ENCODE results near the gene FOSL1. TPM values are rescaled to one million over a fixed set of nuclear protein-coding genes. Genes with fewer than 3 reads are reported as not detected.
A peak's percentile ranks its signal among the peaks of the same experiment; 100 is the strongest.

Gene FOSL1
- total and polyA plus RNA-seq, 2 of the 13 experiments (the other 11 are each of a cell fraction or from before 2014, with no cell fraction given) = 4.0 to 4.1 TPM

DNA sequence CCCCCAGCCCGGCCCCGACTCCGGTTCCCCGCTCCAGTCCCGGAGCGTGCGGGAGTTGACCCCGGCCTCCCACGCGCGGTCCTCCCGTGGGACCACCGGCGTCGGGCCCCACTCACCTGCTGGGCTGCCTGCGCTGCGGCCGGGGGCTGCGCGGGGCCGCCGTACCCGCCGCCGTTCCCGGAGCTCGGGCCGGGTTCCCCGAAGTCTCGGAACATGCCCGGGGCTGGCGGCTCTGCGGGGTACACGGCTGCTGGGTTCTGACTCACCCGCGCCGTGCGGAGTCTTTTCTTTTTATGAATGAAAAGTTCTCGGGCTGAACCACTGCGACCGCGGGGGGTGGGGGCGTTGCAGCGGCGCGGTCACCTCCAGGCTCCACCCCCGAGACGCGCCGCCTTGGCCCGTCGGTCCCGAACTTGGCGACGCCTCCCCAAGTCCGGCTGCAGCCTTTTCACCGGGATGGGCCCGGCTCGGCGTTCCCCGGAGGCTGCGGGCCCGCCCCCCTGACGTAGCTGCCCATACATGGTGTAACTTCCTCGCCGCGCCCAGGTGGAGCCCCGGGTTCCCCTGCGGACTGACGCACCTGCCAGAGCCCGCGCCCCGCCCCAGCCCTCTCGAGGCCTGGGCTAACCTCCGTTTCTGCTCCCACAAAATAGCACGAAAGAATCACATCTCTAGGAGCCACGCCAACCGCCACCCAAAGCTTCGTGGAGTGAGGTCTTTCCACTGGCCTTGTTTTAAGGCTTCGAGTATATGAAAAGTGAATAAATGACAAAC is at the start of gene FOSL1 (continued):
- TF ChIP-seq ZGPAT (CRISPR knock-in tag; IDR thresholded peaks at IDR 0.05) (peak; percentile 50; the same call in 1 of the 2 replicates), ZNF773 (CRISPR knock-in tag; IDR thresholded peaks at IDR 0.05; ENCODE audit: borderline replicate concordance) (no peak), MXD4 (CRISPR knock-in tag; IDR thresholded peaks at IDR 0.05) (peak; percentile 65; the same call in 1 of the 2 replicates), BHLHE40 (IDR thresholded peaks at IDR 0.05; ENCODE audit: low read length) (peak; percentile 83), MTF1 (CRISPR knock-in tag; IDR thresholded peaks at IDR 0.05) (no peak), GABPB1 (CRISPR knock-in tag; IDR thresholded peaks at IDR 0.05) (peak; percentile 81), NR2F6 (IDR thresholded peaks at IDR 0.05) (no peak), NR2F6 (CRISPR knock-in tag; IDR thresholded peaks at IDR 0.05) (peak; percentile 36; the same call in 1 of the 2 replicates), ZNF878 (CRISPR knock-in tag; IDR thresholded peaks at IDR 0.05) (peak; percentile 77; the same call in 1 of the 2 replicates), ZNF510 (CRISPR knock-in tag; IDR thresholded peaks at IDR 0.05; ENCODE audit: low read depth) (no peak), NRL (CRISPR knock-in tag; IDR thresholded peaks at IDR 0.05; ENCODE audit: borderline replicate concordance) (no peak), HNRNPLL (IDR thresholded peaks at IDR 0.05; ENCODE audit: low read depth, low read length, poor library complexity, severe bottlenecking) (peak; percentile 56), DNMT3B (CRISPR knock-in tag; conservative IDR thresholded peaks at IDR 0.05) (no peak)
- TF ChIP-seq, protein P1, sequence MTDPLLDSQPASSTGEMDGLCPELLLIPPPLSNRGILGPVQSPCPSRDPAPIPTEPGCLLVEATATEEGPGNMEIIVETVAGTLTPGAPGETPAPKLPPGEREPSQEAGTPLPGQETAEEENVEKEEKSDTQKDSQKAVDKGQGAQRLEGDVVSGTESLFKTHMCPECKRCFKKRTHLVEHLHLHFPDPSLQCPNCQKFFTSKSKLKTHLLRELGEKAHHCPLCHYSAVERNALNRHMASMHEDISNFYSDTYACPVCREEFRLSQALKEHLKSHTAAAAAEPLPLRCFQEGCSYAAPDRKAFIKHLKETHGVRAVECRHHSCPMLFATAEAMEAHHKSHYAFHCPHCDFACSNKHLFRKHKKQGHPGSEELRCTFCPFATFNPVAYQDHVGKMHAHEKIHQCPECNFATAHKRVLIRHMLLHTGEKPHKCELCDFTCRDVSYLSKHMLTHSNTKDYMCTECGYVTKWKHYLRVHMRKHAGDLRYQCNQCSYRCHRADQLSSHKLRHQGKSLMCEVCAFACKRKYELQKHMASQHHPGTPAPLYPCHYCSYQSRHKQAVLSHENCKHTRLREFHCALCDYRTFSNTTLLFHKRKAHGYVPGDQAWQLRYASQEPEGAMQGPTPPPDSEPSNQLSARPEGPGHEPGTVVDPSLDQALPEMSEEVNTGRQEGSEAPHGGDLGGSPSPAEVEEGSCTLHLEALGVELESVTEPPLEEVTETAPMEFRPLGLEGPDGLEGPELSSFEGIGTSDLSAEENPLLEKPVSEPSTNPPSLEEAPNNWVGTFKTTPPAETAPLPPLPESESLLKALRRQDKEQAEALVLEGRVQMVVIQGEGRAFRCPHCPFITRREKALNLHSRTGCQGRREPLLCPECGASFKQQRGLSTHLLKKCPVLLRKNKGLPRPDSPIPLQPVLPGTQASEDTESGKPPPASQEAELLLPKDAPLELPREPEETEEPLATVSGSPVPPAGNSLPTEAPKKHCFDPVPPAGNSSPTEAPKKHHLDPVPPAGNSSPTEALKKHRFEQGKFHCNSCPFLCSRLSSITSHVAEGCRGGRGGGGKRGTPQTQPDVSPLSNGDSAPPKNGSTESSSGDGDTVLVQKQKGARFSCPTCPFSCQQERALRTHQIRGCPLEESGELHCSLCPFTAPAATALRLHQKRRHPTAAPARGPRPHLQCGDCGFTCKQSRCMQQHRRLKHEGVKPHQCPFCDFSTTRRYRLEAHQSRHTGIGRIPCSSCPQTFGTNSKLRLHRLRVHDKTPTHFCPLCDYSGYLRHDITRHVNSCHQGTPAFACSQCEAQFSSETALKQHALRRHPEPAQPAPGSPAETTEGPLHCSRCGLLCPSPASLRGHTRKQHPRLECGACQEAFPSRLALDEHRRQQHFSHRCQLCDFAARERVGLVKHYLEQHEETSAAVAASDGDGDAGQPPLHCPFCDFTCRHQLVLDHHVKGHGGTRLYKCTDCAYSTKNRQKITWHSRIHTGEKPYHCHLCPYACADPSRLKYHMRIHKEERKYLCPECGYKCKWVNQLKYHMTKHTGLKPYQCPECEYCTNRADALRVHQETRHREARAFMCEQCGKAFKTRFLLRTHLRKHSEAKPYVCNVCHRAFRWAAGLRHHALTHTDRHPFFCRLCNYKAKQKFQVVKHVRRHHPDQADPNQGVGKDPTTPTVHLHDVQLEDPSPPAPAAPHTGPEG (CRISPR knock-in tag; IDR thresholded peaks at IDR 0.05) = 0 out of 2 replicates have a peak, but pooled peaks have one; percentile 26
- TF ChIP-seq, protein P2, sequence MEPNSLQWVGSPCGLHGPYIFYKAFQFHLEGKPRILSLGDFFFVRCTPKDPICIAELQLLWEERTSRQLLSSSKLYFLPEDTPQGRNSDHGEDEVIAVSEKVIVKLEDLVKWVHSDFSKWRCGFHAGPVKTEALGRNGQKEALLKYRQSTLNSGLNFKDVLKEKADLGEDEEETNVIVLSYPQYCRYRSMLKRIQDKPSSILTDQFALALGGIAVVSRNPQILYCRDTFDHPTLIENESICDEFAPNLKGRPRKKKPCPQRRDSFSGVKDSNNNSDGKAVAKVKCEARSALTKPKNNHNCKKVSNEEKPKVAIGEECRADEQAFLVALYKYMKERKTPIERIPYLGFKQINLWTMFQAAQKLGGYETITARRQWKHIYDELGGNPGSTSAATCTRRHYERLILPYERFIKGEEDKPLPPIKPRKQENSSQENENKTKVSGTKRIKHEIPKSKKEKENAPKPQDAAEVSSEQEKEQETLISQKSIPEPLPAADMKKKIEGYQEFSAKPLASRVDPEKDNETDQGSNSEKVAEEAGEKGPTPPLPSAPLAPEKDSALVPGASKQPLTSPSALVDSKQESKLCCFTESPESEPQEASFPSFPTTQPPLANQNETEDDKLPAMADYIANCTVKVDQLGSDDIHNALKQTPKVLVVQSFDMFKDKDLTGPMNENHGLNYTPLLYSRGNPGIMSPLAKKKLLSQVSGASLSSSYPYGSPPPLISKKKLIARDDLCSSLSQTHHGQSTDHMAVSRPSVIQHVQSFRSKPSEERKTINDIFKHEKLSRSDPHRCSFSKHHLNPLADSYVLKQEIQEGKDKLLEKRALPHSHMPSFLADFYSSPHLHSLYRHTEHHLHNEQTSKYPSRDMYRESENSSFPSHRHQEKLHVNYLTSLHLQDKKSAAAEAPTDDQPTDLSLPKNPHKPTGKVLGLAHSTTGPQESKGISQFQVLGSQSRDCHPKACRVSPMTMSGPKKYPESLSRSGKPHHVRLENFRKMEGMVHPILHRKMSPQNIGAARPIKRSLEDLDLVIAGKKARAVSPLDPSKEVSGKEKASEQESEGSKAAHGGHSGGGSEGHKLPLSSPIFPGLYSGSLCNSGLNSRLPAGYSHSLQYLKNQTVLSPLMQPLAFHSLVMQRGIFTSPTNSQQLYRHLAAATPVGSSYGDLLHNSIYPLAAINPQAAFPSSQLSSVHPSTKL (CRISPR knock-in tag; IDR thresholded peaks at IDR 0.05) = peak; percentile 54; the same call in 1 of the 2 replicates
